ENCODE data around the gene CHPF2. TPM values are rescaled to one million over a fixed set of nuclear protein-coding genes. Genes with fewer than 3 reads are reported as not detected.

The CHPF2 gene
- total RNA-seq, 3 donors from 2014 or later, result 24.5 to 40.6 (median 38.3) TPM

- Histone ChIP-seq H3K9me3 (no peaks in the 10 kb centered on the region), H3K27ac (no peak overlapping the region), H3K36me3 (no peaks in the 10 kb centered on the region), H3K27me3 (peaks cover 0 to 3% of the 10 kb centered on the region in 2 donors), H3K4me1 (no peaks in the 10 kb centered on the region), H3K4me3 (no peak overlapping the region)
- no peak for TF ChIP-seq CTCF (IDR thresholded peaks at IDR 0.05)
- TF ChIP-seq POLR2AphosphoS5 (IDR thresholded peaks at IDR 0.05), result no peak
- TF ChIP-seq POLR2A (IDR thresholded peaks at IDR 0.05), result no peak
- no peak for DNase-seq (ENCODE audit: low spot score in 2 of 2)
- intact Hi-C loops (cut with DNase I; ENCODE audit: low total_unique reads), result no loop called here
Measured at GRCh38 chr7:151209588-151209987, 22.7 kb upstream of the CHPF2 start.

- intact Hi-C loops (cut with DNase I; ENCODE audit: low total_unique reads), result no loop called here
- DNase-seq (ENCODE audit: low spot score in 2 of 2), result no peak
- TF ChIP-seq CTCF (IDR thresholded peaks at IDR 0.05) (no peak), POLR2A (IDR thresholded peaks at IDR 0.05) (no peak), POLR2AphosphoS5 (IDR thresholded peaks at IDR 0.05) (no peak)
- Histone ChIP-seq H3K27ac (no peak within 1 kb of the TSS), H3K4me1 (no peaks in the 10 kb centered on the region), H3K36me3 (no peaks in the 10 kb centered on the region), H3K9me3 (no peaks in the 10 kb centered on the region), H3K27me3 (no peaks in the 10 kb centered on the region), H3K4me3 (no peak within 1 kb of the TSS)
Measured at GRCh38 chr7:151210087-151210854, 22.0 kb upstream of the CHPF2 start, which contains the start of gene H2BK1. H2BK1 (minus strand) TSS chr7:151210488; CDS start chr7:151210318, 170 bp downstream.

GRCh38 chr7:151211155-151211772, 21.0 kb upstream of the CHPF2 start:
- TF ChIP-seq POLR2A (IDR thresholded peaks at IDR 0.05) (no peak), POLR2AphosphoS5 (IDR thresholded peaks at IDR 0.05) (no peak), CTCF (IDR thresholded peaks at IDR 0.05) (no peak)
- Histone ChIP-seq H3K27ac (no peak overlapping the region), H3K27me3 (no peaks in the 10 kb centered on the region), H3K36me3 (no peaks in the 10 kb centered on the region), H3K9me3 (no peaks in the 10 kb centered on the region), H3K4me3 (no peak overlapping the region), H3K4me1 (no peaks in the 10 kb centered on the region)
- intact Hi-C loops (cut with DNase I; ENCODE audit: low total_unique reads), result no loop called here
- DNase-seq (ENCODE audit: low spot score in 2 of 2), result no peak

- TF ChIP-seq POLR2AphosphoS5 (IDR thresholded peaks at IDR 0.05) (no peak), POLR2A (IDR thresholded peaks at IDR 0.05) (no peak), CTCF (IDR thresholded peaks at IDR 0.05) (no peak)
- H3K36me3 ChIP-seq, result no peaks in the 10 kb centered on the region
Measured at GRCh38 chr7:151212626-151213025, 19.7 kb upstream of the CHPF2 start.

GRCh38 chr7:151213826-151214225, 18.5 kb upstream of the CHPF2 start:
- Histone ChIP-seq H3K9me3 (no peaks in the 10 kb centered on the region), H3K36me3 (peaks cover 4% of the 10 kb centered on the region), H3K27ac (no peak overlapping the region), H3K4me3 (no peak overlapping the region), H3K4me1 (no peaks in the 10 kb centered on the region), H3K27me3 (no peaks in the 10 kb centered on the region)
- intact Hi-C loops (cut with DNase I; ENCODE audit: low total_unique reads), result no loop called here
- no peak for DNase-seq (ENCODE audit: low spot score in 2 of 2)
- no peak for TF ChIP-seq CTCF (IDR thresholded peaks at IDR 0.05)
- TF ChIP-seq POLR2AphosphoS5 (IDR thresholded peaks at IDR 0.05), result no peak
- no peak for TF ChIP-seq POLR2A (IDR thresholded peaks at IDR 0.05)

More at GRCh38 chr7:151212626-151213025, 19.7 kb upstream of the CHPF2 start:
- H3K4me3 ChIP-seq, result no peak overlapping the region
- DNase-seq (ENCODE audit: low spot score in 2 of 2), result no peak
- H3K27ac ChIP-seq, result no peak overlapping the region
- no peaks in the 10 kb centered on the region for H3K27me3 ChIP-seq
- no peaks in the 10 kb centered on the region for H3K4me1 ChIP-seq
- intact Hi-C loops (cut with DNase I; ENCODE audit: low total_unique reads), result no loop called here
- H3K9me3 ChIP-seq, result no peaks in the 10 kb centered on the region

All from breast epithelium (tissue), 4 donors.